Neuronal stem cell (in vitro differentiated cells): ENCODE data around the gene ATG4A.

Experiments used
- DNase-seq: peaks from one replicate; pipeline ENCODE4 v3.0.0-alpha.2; 2013; ENCODE audit warnings: low spot score
- H2AFZ ChIP-seq: one replicate; pipeline ENCODE4 v1.6.1; 2013; ENCODE audit warnings: mild to moderate bottlenecking, low read length, inconsistent platforms
- H2AK5ac ChIP-seq: 2 replicates; pipeline ENCODE4 v1.6.1; 2013; ENCODE audit warnings: low read depth, mild to moderate bottlenecking, inconsistent platforms, low read length, moderate library complexity, mixed read lengths
- H2BK120ac ChIP-seq: 2 replicates; pipeline ENCODE4 v1.6.1; 2013; ENCODE audit warnings: low read depth, mild to moderate bottlenecking, inconsistent platforms, low read length, moderate library complexity, mixed read lengths
- H2BK12ac ChIP-seq: one replicate; pipeline ENCODE4 v1.6.1; 2013; ENCODE audit warnings: low read length, inconsistent platforms
- H2BK15ac ChIP-seq: 2 replicates; pipeline ENCODE4 v1.6.1; 2013; ENCODE audit warnings: mild to moderate bottlenecking, low read length, inconsistent platforms, mixed read lengths
- H2BK5ac ChIP-seq: one replicate; pipeline ENCODE4 v1.6.1; 2013; ENCODE audit warnings: inconsistent platforms, mild to moderate bottlenecking, low read length, moderate library complexity
- H3K14ac ChIP-seq: one replicate; pipeline ENCODE4 v1.6.1; 2013; ENCODE audit warnings: low read length, inconsistent platforms
- H3K18ac ChIP-seq: 2 replicates; pipeline ENCODE4 v1.6.1; 2013; ENCODE audit warnings: low read length, inconsistent platforms
- H3K23ac ChIP-seq: 2 replicates; pipeline ENCODE4 v1.6.1; 2013; ENCODE audit warnings: low read depth, mild to moderate bottlenecking, mixed read lengths, low read length, inconsistent platforms; ENCODE audit not compliant: poor library complexity
- H3K27ac ChIP-seq: replicated peaks from 3 replicates; pipeline ENCODE4 v1.5.1; 2013; ENCODE audit warnings: low read length, inconsistent platforms
- H3K27me3 ChIP-seq, 3 experiments: 2 replicates each; pipeline ENCODE4 v1.6.1; 2013; ENCODE audit warnings: low read length in 3 of 3, mild to moderate bottlenecking in 2 of 3, inconsistent platforms in 1 of 3, low read depth in 1 of 3, mixed read lengths in 1 of 3, moderate library complexity in 1 of 3; ENCODE audit not compliant: control insufficient read depth in 3 of 3, insufficient read depth in 3 of 3
- H3K36me3 ChIP-seq, 2 donors: replicated peaks in 1 of 2; 2 replicates each; pipeline ENCODE4 v1.6.1; 2013; ENCODE audit warnings: low read length in 2 of 2; ENCODE audit not compliant: control insufficient read depth in 2 of 2, insufficient read depth in 2 of 2
- H3K4ac ChIP-seq: 2 replicates; pipeline ENCODE4 v1.6.1; 2013; ENCODE audit warnings: inconsistent platforms, mild to moderate bottlenecking, low read length, moderate library complexity
- H3K4me1 ChIP-seq, 2 donors: 1 replicate in 1 of 2; 2 replicates in 1 of 2; pipeline ENCODE4 v1.6.1; 2013; ENCODE audit warnings: low read length in 2 of 2, low read depth in 1 of 2; ENCODE audit not compliant: control insufficient read depth in 2 of 2, insufficient read depth in 1 of 2
- H3K4me2 ChIP-seq: one replicate; pipeline ENCODE4 v1.6.1; 2013; ENCODE audit warnings: mild to moderate bottlenecking, low read length, inconsistent platforms; ENCODE audit not compliant: insufficient read depth, poor library complexity, severe bottlenecking
- H3K4me3 ChIP-seq, 2 donors: 2 replicates each; pipeline ENCODE4 v1.5.1; 2013; ENCODE audit warnings: low read length in 2 of 2, mild to moderate bottlenecking in 2 of 2, inconsistent platforms in 1 of 2, moderate library complexity in 1 of 2
- H3K79me1 ChIP-seq: one replicate; pipeline ENCODE4 v1.6.1; 2013; ENCODE audit warnings: low read depth, mild to moderate bottlenecking, inconsistent platforms, low read length, moderate library complexity
- H3K9ac ChIP-seq: one replicate; pipeline ENCODE4 v1.6.1; 2013; ENCODE audit warnings: mild to moderate bottlenecking, low read depth, low read length, inconsistent platforms; ENCODE audit not compliant: poor library complexity
- H3K9me3 ChIP-seq, 2 donors: replicated peaks in 1 of 2; 2 replicates each; pipeline versions ENCODE3 to v1.6.1; 2013; ENCODE audit warnings: low read length in 2 of 2, mild to moderate bottlenecking in 2 of 2, inconsistent platforms in 1 of 2, low read depth in 1 of 2, mixed read lengths in 1 of 2, moderate library complexity in 1 of 2; ENCODE audit not compliant: control insufficient read depth in 2 of 2, insufficient read depth in 1 of 2
- H4K8ac ChIP-seq: one replicate; pipeline ENCODE4 v1.6.1; 2013; ENCODE audit warnings: low read depth, mild to moderate bottlenecking, inconsistent platforms, low read length, moderate library complexity
- H4K91ac ChIP-seq: one replicate; pipeline ENCODE4 v1.6.1; 2013; ENCODE audit warnings: low read length, low read depth, mild to moderate bottlenecking, inconsistent platforms; ENCODE audit not compliant: poor library complexity
- WGBS, 2 donors: extraction: QIAGEN DNeasy Blood & Tissue Kit; methylation state at CpG; one replicate each; pipeline ENCODE4 v1.1.7; 2013; ENCODE audit warnings: missing lambda C conversion rate in 2 of 2, mixed read lengths in 1 of 2; ENCODE audit not compliant: insufficient read length in 2 of 2, insufficient replicate concordance in 1 of 2; ENCODE audit errors: extremely low coverage in 2 of 2; 5-methylcytosine and 5-hydroxymethylcytosine counted together

The ATG4A gene

DNA sequence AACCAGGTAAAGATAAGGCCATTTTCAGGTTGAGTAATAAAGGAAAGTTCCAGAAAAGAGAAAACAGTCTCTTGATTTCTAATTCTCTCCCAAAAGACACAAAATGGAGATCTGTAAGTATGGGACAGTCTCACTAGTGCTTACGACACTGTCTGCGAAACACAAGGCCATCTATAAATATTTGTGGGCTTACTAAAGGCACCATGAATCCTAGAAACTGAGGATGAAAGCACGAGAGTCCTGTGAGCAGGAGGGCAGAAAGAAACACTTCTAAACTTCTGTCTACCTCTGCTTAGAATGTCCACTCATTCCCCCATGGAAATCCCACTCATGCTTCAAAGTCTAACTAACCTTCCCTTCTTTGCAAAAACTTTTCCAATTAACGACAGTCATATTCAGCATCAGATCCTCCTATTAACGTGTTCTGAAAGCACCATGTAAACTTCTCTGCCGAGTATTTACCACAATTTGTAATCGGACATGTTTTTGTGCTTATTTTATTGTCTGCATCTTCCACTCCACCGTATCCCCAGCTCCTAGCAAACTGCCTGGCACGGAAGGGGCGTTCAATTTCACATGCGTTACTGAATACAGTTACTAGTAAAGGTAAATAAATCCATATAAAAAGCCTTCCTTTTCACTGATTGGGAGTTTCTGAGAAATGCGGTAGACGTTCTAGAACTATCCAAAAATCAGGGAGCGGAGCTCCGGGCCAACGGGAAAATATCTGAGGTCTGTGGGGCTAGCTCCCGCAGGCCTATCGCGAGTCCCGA lies 901 bp upstream of the ATG4A start:
- H3K27ac ChIP-seq, result no peak overlapping the region
- WGBS, 2 donors, result no CpG with 5 or more reads among the region's 20 CpGs

DNA sequence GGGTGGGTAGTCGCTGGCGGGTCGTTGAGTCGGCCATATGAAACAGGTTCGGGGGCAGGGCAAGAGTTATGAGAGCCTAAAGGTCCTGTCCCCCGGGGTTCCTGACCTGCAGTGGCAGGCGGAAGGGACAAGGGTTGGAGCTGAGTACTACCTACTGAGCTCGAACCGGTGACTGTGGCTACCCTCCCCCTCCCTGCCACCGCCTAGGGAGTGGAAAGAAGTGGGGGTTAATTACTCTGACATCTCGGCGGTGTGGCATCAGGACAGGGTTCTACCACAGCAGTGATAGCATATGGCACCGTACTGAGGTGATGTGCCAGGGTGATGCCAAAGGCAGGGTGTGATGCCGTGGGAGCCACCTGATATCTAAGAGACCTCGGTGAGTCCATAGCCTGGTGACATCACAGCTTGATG lies 307 bp downstream of the ATG4A start:
- DNase-seq, result no peak

More for the DNA sequence above, 901 bp upstream of the ATG4A start:
- H2BK15ac ChIP-seq, result no peak overlapping the region
- H2AFZ ChIP-seq, result peak overlapping the region; percentile 88
- no peaks in the 10 kb centered on the region for H3K9me3 ChIP-seq
- H2BK12ac ChIP-seq, result no peak overlapping the region
- H3K4me1 ChIP-seq, result peaks cover 0 to 2% of the 10 kb centered on the region in 2 donors
- H3K79me1 ChIP-seq, result peaks cover 2% of the 10 kb centered on the region
- H3K4me3 ChIP-seq, result peak overlapping the region; percentile 70 to 95
- DNase-seq, result no peak
- no peak overlapping the region for H4K91ac ChIP-seq
- no peak overlapping the region for H2AK5ac ChIP-seq
- H2BK5ac ChIP-seq, result no peak overlapping the region
- no peak overlapping the region for H2BK120ac ChIP-seq
- H3K36me3 ChIP-seq, result peaks cover 0 to 29% of the 10 kb centered on the region in 2 donors
- H3K27me3 ChIP-seq, result no peaks in the 10 kb centered on the region
- no peak overlapping the region for H4K8ac ChIP-seq
- H3K9ac ChIP-seq, result no peak overlapping the region
- H3K4me2 ChIP-seq, result peak overlapping the region; percentile 40
- no peak overlapping the region for H3K23ac ChIP-seq
- no peak overlapping the region for H3K14ac ChIP-seq
- H3K4ac ChIP-seq, result no peak overlapping the region
- no peak overlapping the region for H3K18ac ChIP-seq

GRCh38 chrX:108097380-108097779 lies 5.8 kb downstream of the ATG4A start:
- no peaks in the 10 kb centered on the region for H3K36me3 ChIP-seq
- no peak overlapping the region for H4K91ac ChIP-seq

More for the DNA sequence above, 307 bp downstream of the ATG4A start:
- Histone ChIP-seq H2BK12ac (no peak overlapping the region), H3K79me1 (peaks cover 2% of the 10 kb centered on the region), H3K9me3 (no peaks in the 10 kb centered on the region), H3K14ac (no peak overlapping the region), H3K27me3 (no peaks in the 10 kb centered on the region), H2AFZ (peak overlapping the region; percentile 81), H4K91ac (no peak overlapping the region), H3K23ac (no peak overlapping the region), H2BK15ac (no peak overlapping the region), H3K36me3 (peaks cover 0 to 18% of the 10 kb centered on the region in 2 donors), H3K4me1 (peaks cover 0 to 2% of the 10 kb centered on the region in 2 donors), H3K4me2 (peak overlapping the region; percentile 77), H2BK120ac (no peak overlapping the region), H3K4ac (no peak overlapping the region), H3K4me3 (peak overlapping the region; percentile 70 to 85), H3K9ac (peak overlapping the region; percentile 81), H2AK5ac (no peak overlapping the region), H2BK5ac (no peak overlapping the region), H3K18ac (no peak overlapping the region), H4K8ac (no peak overlapping the region), H3K27ac (no peak overlapping the region)
- no CpG with 5 or more reads among the region's 15 CpGs for WGBS, 2 donors

GRCh38 chrX:108105473-108105872 lies 13.9 kb downstream of the ATG4A start:
- no peak overlapping the region for H2BK12ac ChIP-seq
- H2BK15ac ChIP-seq, result no peak overlapping the region
- H3K9ac ChIP-seq, result no peak overlapping the region
- H3K4me1 ChIP-seq, result no peaks in the 10 kb centered on the region
- no peak overlapping the region for H3K23ac ChIP-seq
- no peaks in the 10 kb centered on the region for H3K36me3 ChIP-seq
- H2AK5ac ChIP-seq, result no peak overlapping the region
- no peak overlapping the region for H4K8ac ChIP-seq
- no peak overlapping the region for H3K18ac ChIP-seq
- H2BK120ac ChIP-seq, result no peak overlapping the region
- H2AFZ ChIP-seq, result no peak overlapping the region
- H4K91ac ChIP-seq, result no peak overlapping the region
- no peak overlapping the region for H3K27ac ChIP-seq
- no peak overlapping the region for H3K14ac ChIP-seq
- no peaks in the 10 kb centered on the region for H3K79me1 ChIP-seq
- H3K4ac ChIP-seq, result no peak overlapping the region
- no peak for DNase-seq
- no peaks in the 10 kb centered on the region for H3K9me3 ChIP-seq
- no peak overlapping the region for H3K4me3 ChIP-seq
- no peak overlapping the region for H3K4me2 ChIP-seq
- no peaks in the 10 kb centered on the region for H3K27me3 ChIP-seq
- no peak overlapping the region for H2BK5ac ChIP-seq

More at GRCh38 chrX:108097380-108097779, 5.8 kb downstream of the ATG4A start:
- H3K4me3 ChIP-seq, result no peak overlapping the region
- H4K8ac ChIP-seq, result no peak overlapping the region
- H3K27ac ChIP-seq, result no peak overlapping the region
- no peak overlapping the region for H3K23ac ChIP-seq
- no peaks in the 10 kb centered on the region for H3K79me1 ChIP-seq
- no peak overlapping the region for H3K9ac ChIP-seq
- DNase-seq, result no peak
- H3K18ac ChIP-seq, result no peak overlapping the region
- no peak overlapping the region for H3K14ac ChIP-seq
- H3K9me3 ChIP-seq, result no peaks in the 10 kb centered on the region
- H2BK5ac ChIP-seq, result no peak overlapping the region
- H2BK15ac ChIP-seq, result no peak overlapping the region
- H3K4me1 ChIP-seq, result no peaks in the 10 kb centered on the region
- H3K27me3 ChIP-seq, result no peaks in the 10 kb centered on the region
- H2AFZ ChIP-seq, result no peak overlapping the region
- H2BK120ac ChIP-seq, result no peak overlapping the region
- no CpG with 5 or more reads among the region's 2 CpGs for WGBS, 2 donors
- no peak overlapping the region for H3K4me2 ChIP-seq
- H2AK5ac ChIP-seq, result no peak overlapping the region
- H2BK12ac ChIP-seq, result no peak overlapping the region
- H3K4ac ChIP-seq, result no peak overlapping the region
